Activated CD4-positive, alpha-beta memory T cell treated with anti-CD3 and anti-CD28 coated beads, Interleukin-2, amount 10 ng/mL, durations not matched to agents 7 days and 5 days (primary cell): ENCODE data around the gene B3GNT7. TPM values are rescaled to one million over a fixed set of nuclear protein-coding genes. Genes with fewer than 3 reads are reported as not detected.
"Not testable (repeated sequence)": the region's sequence is repeated elsewhere in the genome, so short reads cannot be mapped to it uniquely, and the experiment has no call there.

Experiments
- CTCF ChIA-PET: fragments of 350-600 bp; sonication (Branson Sonifier 250); formaldehyde crosslinking; loops from one replicate; lab custom pipeline; 2021; ENCODE audit warnings: antibody characterized with exemption, inconsistent platforms; lab: Charles Lee
- POLR2A ChIA-PET: fragments of 350-600 bp; sonication (Branson Sonifier 250); formaldehyde crosslinking; loops from one replicate; lab custom pipeline; 2021; ENCODE audit warnings: antibody characterized with exemption; lab: Charles Lee
- DNase-seq: peaks from one replicate; pipeline ENCODE4 v3.0.0-alpha.2; 2020
- H3K27ac Mint-ChIP-seq: one replicate; pipeline ENCODE4 v1.8.0; 2021; ENCODE audit warnings: mild to moderate bottlenecking, mixed read lengths
- H3K27me3 Mint-ChIP-seq: one replicate; pipeline ENCODE4 v1.8.0; 2021; ENCODE audit warnings: mixed read lengths
- H3K36me3 Mint-ChIP-seq: one replicate; pipeline ENCODE4 v1.8.0; 2021; ENCODE audit warnings: low read depth, mixed read lengths
- H3K4me1 Mint-ChIP-seq: one replicate; pipeline ENCODE4 v1.8.0; 2021; ENCODE audit warnings: mixed read lengths
- H3K4me3 Mint-ChIP-seq: one replicate; pipeline ENCODE4 v1.8.0; 2021; ENCODE audit warnings: mild to moderate bottlenecking, mixed read lengths
- H3K9me3 Mint-ChIP-seq: one replicate; pipeline ENCODE4 v1.8.0; 2021; ENCODE audit warnings: mixed read lengths
- total RNA-seq, 2 experiments: library from RNA; stranded (reverse); gene quantifications; one replicate each; pipeline ENCODE4 v1.2.3, GENCODE V29; 2021

Gene B3GNT7, protein sequence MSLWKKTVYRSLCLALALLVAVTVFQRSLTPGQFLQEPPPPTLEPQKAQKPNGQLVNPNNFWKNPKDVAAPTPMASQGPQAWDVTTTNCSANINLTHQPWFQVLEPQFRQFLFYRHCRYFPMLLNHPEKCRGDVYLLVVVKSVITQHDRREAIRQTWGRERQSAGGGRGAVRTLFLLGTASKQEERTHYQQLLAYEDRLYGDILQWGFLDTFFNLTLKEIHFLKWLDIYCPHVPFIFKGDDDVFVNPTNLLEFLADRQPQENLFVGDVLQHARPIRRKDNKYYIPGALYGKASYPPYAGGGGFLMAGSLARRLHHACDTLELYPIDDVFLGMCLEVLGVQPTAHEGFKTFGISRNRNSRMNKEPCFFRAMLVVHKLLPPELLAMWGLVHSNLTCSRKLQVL
- total RNA-seq = under 1 TPM in 1 of 2 experiments, not detected in 1; 0.15 TPM

DNA sequence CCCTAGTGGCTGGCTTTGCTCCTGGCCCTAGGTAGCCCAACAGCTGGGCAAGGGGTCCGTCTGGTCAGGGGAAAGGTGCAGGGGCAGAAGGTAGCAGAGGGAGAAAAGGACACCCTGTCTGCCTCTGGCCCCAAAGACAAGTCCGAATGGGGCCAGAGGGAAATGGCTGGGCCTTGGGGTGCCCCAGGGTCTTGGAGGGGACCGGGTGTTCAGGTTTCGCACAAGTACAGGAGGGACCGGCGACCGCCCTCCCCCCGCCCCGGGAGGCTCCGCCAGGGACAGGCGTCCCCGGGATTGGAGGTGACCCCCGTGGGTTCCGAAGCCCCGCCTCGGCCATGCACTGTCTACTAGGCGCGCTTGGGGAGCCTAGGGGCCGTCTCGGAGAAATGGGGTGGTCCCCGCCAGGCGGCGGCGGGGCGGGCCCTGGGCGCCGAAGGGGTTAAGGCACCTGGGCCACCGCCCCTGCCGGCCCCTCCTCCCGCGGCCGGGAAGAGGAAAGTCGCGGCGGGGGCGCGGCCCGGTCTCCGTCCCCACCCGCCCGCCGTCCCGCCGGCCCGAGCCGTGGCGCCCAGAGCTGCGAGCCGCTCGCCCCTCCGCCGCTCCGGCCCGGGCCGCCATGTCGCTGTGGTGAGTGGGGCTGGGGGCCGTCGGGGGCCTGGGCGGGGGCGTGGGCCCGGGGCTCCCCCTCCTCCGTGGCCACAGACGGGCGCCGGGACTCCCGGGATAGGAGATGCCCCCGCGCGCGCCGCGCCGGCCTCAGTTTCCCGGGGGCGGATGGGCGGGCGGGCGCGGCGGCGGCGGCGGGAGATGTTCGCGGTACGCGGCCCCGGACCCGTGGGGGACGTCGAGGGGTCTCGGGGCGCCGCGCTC, at the start of gene B3GNT7:
TSS of gene B3GNT7 (plus strand) at position 523 of the 870 bp plus-strand sequence. CDS start at position 617, 94 bp downstream.
- H3K27me3 Mint-ChIP-seq = peaks cover 31% of the 10 kb centered on the region
- H3K4me3 Mint-ChIP-seq = no peak within 1 kb of the TSS
- no peaks in the 10 kb centered on the region for H3K36me3 Mint-ChIP-seq
- no peak within 1 kb of the TSS for H3K27ac Mint-ChIP-seq
- no peak for DNase-seq
- ChIA-PET CTCF (no interaction called here), POLR2A (no interaction called here)
- peaks cover 29% of the 10 kb centered on the region for H3K4me1 Mint-ChIP-seq
- no peaks in the 10 kb centered on the region for H3K9me3 Mint-ChIP-seq

DNA sequence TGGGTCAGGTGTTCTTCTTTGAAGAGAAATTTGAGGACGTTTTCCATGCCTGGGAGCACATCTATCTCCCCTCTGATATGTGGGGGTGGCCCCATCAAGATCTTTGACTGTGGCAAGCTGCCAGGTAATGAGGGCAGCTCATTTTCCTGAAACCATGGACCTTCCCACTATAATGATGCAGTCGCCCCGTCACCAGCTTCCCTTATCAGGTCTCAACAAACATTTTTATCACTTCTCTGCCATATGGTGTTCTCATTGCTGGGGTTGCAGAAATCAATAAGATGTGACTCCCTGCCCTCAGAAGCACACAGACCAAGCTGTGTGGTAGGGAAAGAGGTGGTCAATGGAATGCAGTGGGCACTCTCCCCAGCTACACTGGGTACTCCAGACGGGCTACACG, 48.4 kb upstream of the B3GNT7 start:
- no peaks in the 10 kb centered on the region for H3K4me1 Mint-ChIP-seq
- no peak overlapping the region for H3K27ac Mint-ChIP-seq
- H3K9me3 Mint-ChIP-seq = no peaks in the 10 kb centered on the region
- DNase-seq = no peak
- CTCF ChIA-PET = interaction anchor here (0.7 kb wide), 1 partner anchor 48 kb away, joined by 3 read pairs; no protein-coding TSS in a partner anchor
- H3K4me3 Mint-ChIP-seq = no peak overlapping the region
- H3K27me3 Mint-ChIP-seq = peaks cover 43% of the 10 kb centered on the region
- POLR2A ChIA-PET = no interaction called here
- H3K36me3 Mint-ChIP-seq = no peaks in the 10 kb centered on the region

DNA sequence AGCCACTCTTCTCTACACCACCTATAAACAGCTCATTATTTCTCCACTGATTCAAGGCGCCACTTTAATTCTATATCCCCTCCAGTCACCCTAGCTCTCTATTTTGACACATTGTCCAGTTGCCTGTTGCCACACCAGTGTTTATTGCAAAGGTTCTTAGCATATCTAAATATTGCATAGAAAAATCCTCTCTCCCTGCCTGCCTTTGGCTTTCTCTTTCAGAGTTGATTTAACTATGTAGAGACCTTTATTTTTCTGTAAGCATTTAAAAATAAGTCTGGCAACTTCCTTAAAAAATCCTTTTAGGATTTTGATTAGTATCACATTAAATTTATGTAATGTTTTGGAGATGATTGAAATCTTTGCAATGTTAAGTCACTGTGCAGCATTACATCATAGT, 47.9 kb upstream of the B3GNT7 start:
- peaks cover 39% of the 10 kb centered on the region for H3K27me3 Mint-ChIP-seq

DNA sequence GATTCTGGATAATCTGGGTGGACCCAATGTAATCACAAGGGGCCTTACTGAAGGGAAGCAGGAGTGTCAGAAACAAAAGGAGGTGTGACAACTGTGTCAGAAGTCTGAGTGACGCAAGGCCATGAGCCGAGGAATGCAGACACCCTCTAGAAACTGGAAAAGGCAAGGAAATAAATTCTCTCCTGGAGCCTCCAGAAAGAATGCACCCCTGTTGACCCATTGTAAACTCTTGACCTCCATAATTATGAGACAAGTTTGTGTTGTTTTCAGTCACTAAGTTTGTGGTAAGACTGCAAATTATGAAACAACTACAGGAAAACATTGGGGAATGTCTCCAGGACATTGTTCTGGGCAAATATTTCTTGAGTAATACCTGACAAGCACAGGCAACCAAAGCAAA, 47.3 kb upstream of the B3GNT7 start:
- no peaks in the 10 kb centered on the region for H3K9me3 Mint-ChIP-seq
- H3K27ac Mint-ChIP-seq = no peak overlapping the region
- H3K4me3 Mint-ChIP-seq = no peak overlapping the region
- DNase-seq = no peak
- no peaks in the 10 kb centered on the region for H3K4me1 Mint-ChIP-seq
- ChIA-PET POLR2A (no interaction called here), CTCF (no interaction called here)
- no peaks in the 10 kb centered on the region for H3K36me3 Mint-ChIP-seq
- peaks cover 39% of the 10 kb centered on the region for H3K27me3 Mint-ChIP-seq

More for the DNA sequence above, 47.9 kb upstream of the B3GNT7 start:
- H3K9me3 Mint-ChIP-seq = no peaks in the 10 kb centered on the region
- no peaks in the 10 kb centered on the region for H3K36me3 Mint-ChIP-seq
- no peak overlapping the region for H3K27ac Mint-ChIP-seq
- no peaks in the 10 kb centered on the region for H3K4me1 Mint-ChIP-seq
- CTCF ChIA-PET = interaction anchor here (0.7 kb wide), 1 partner anchor 49 kb away, joined by 3 read pairs; no protein-coding TSS in a partner anchor
- no peak overlapping the region for H3K4me3 Mint-ChIP-seq
- no peak for DNase-seq
- POLR2A ChIA-PET = no interaction called here

DNA sequence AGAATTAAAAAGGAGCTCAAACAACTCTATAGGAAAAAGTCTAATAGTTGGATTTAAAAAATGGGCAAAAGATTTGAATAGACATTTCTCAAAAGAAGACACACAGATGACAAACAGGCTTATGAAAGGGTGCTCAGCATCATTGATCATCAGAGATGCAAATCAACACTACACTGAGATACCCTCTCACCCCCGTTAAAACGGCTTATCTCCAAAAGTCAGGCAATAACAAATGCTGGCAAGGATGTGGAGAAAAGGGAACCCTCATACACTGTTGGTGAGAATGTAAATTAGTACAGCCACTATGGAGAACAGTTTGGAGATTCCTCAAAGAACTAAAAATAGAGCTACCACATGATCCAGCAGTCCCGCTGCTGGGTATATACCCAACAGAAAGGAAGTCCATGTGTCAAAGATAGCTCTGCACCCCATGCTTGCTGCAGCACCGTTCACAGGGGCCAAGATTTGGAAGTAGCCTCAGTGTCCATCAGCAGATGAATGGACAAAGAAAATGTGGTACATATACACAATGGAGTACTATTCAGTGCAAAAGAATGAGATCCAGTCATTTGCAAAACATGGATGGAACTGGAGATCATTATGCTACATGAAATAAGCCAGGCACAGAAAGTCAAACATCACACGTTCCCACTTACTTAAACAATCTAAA, 46.7 kb upstream of the B3GNT7 start:
- Mint-ChIP-seq H3K4me1 (no peaks in the 10 kb centered on the region), H3K4me3 (no peak overlapping the region), H3K27me3 (peaks cover 39% of the 10 kb centered on the region), H3K27ac (no peak overlapping the region), H3K36me3 (no peaks in the 10 kb centered on the region), H3K9me3 (no peaks in the 10 kb centered on the region)
- ChIA-PET POLR2A (no interaction called here), CTCF (no interaction called here)
- no peak for DNase-seq

DNA sequence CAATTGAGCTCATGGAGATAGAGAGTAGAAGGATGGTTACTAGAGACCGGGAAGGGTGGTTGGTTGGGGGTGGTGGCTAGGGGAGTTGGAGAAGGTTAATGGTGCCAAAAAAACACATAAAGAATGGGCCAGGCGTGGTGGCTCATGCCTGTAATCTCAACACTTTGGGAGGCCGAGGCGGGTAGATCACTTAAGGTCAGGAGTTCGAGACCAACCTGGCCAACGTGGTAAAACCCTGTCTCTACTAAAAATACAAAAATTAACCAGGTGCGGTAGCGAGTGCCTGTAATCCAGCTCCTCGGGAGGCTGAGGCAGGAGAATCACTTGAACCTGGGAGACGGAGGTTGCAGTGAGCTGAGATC, 46.2 kb upstream of the B3GNT7 start:
- H3K36me3 Mint-ChIP-seq = not testable (repeated sequence)

DNA sequence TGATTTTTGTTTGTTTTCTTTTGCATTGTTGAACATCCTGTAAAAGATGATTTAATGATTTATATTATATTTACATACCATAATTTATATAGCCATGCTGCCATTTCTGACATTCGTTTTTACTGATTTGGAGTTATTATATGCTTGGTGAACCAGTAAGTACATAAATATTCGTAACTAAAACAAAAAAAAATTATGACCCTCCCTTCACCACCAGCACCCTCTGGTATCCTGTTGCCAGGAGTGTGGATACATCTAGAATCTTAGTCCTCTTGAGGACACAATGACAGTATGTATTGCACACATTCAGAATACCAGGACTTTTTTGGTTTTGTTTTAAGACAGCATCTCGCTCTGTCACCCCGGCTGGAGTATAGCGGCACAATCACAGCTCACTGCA, 43.9 kb upstream of the B3GNT7 start:
- ChIA-PET CTCF (no interaction called here), POLR2A (no interaction called here)
- Mint-ChIP-seq H3K4me3 (no peak overlapping the region), H3K27ac (no peak overlapping the region), H3K36me3 (no peaks in the 10 kb centered on the region), H3K27me3 (peaks cover 23% of the 10 kb centered on the region), H3K9me3 (no peaks in the 10 kb centered on the region), H3K4me1 (no peaks in the 10 kb centered on the region)
- DNase-seq = no peak

More for the DNA sequence above, 46.2 kb upstream of the B3GNT7 start:
- H3K4me1 Mint-ChIP-seq, POLR2A ChIA-PET, DNase-seq, H3K9me3 Mint-ChIP-seq, CTCF ChIA-PET, H3K4me3 Mint-ChIP-seq, H3K27ac Mint-ChIP-seq: not testable (repeated sequence)
- H3K27me3 Mint-ChIP-seq = peaks cover 36% of the 10 kb centered on the region

DNA sequence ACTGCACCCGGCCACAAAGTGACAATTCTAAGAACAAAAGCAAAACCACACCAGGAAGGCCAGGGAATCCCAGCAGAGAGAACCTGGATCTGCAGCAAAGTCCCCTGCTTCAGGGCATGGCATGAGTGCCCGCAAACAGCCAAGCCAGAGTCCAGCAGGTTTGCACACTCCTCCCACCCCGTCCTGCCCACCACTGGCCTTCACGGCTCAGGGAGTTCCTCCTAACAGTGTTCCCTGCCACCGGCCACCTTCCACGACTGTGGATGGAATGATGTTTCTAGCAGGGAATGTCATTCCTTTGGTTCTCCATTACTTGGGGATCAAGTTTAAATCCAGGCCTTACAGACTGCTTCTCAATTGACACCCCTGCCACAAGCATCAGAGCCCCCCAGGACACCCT, 42.0 kb upstream of the B3GNT7 start:
- POLR2A ChIA-PET = no interaction called here
- no peaks in the 10 kb centered on the region for H3K36me3 Mint-ChIP-seq
- no peak overlapping the region for H3K4me3 Mint-ChIP-seq
- H3K27me3 Mint-ChIP-seq = peaks cover 8% of the 10 kb centered on the region
- no peaks in the 10 kb centered on the region for H3K4me1 Mint-ChIP-seq
- CTCF ChIA-PET = no interaction called here
- no peak for DNase-seq
- H3K27ac Mint-ChIP-seq = no peak overlapping the region
- H3K9me3 Mint-ChIP-seq = no peaks in the 10 kb centered on the region

DNA sequence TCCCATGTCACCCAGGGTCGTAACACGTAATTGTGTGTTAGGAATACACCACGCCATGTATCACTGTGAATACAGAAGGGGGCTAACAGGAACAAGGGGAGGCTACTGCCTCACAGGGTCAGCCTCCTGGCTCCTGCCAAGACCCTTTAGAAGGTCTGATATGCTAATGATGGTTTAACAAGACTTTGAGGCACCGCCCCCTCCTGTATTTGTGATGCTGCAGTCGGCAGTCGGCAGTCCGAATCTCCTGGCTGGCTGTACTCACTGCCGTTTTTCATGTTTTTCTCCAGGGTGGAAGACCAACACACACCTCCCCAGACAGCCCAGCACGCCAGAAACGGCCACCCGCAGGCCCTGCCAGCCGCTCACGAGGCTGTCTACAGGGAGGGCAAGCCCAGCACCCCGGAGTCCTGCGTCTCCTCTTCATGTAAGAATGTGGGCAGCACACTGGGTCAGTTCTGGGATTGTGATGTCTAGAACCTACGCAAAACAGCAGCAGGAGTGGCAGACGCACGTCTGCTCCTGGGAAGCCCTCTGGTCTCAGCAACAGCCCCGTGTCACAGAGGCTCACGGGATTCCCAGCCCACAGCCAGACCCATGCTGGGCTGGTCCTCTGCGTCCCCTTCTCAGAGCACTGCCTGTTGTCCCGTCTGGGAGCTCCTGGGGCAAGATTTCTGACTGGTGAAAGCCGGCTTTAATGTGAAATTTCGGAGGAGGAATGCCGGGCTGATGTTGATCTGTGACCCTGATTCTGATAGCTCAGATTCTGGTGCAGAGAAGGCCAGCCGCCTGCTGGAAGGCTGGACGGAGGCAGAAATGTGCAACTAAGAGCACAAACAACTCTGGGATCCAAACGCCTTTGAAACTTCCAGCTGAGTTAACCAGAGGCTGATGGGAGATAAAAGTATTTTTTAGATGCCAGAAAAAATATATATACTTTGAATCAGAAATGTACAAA, 39.7 kb upstream of the B3GNT7 start:
- no peak for DNase-seq
- CTCF ChIA-PET = no interaction called here
- Mint-ChIP-seq H3K4me1 (no peaks in the 10 kb centered on the region), H3K27me3 (peaks cover 2% of the 10 kb centered on the region), H3K4me3 (no peak overlapping the region), H3K27ac (no peak overlapping the region), H3K36me3 (no peaks in the 10 kb centered on the region), H3K9me3 (no peaks in the 10 kb centered on the region)
- POLR2A ChIA-PET = no interaction called here

DNA sequence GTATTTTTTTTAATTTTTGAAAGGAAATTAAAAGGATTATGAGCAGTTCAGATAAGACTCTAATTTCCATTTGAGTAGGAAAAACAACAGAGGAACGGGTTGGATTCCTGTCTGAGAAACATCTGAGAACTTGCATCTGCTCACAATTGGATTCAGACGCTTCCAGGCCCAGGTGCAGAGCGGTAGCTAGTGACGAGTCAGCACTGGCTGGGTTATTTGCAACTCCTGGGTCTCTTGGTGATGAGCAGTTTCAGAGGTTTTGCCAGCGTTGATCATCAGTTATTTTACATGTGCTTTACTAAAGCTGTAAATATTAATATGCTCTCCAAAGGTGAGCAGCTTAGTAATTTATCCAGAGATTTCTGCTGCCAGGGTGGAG, 39.1 kb upstream of the B3GNT7 start:
- ChIA-PET CTCF (no interaction called here), POLR2A (interaction anchor here (0.8 kb wide), 1 partner anchor 27 kb away, joined by 3 read pairs; no protein-coding TSS in a partner anchor)
- DNase-seq = no peak
- no peaks in the 10 kb centered on the region for H3K36me3 Mint-ChIP-seq
- no peak overlapping the region for H3K27ac Mint-ChIP-seq
- H3K4me1 Mint-ChIP-seq = peaks cover 2% of the 10 kb centered on the region
- peaks cover 2% of the 10 kb centered on the region for H3K27me3 Mint-ChIP-seq
- no peak overlapping the region for H3K4me3 Mint-ChIP-seq
- no peaks in the 10 kb centered on the region for H3K9me3 Mint-ChIP-seq

DNA sequence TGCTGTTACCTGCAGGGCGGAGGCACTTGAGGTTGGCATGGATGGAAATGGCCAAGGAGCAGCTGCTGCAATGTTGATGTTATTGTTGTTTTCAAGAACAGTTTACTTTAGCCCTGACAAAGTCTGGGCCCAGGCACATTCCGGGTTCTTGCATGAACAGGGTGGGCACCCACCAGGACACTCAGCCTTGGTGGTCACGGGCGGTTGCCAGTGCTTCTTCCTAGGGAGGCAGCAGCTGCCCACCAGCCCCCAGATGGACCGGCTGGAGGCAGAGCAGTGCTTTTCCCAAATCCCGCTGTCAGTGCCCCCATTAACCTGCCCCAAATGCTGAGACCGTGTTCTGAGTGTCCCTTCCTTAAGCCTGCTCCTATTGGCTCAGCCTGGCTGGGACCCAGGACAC, 38.5 kb upstream of the B3GNT7 start:
- no peaks in the 10 kb centered on the region for H3K9me3 Mint-ChIP-seq
- H3K4me3 Mint-ChIP-seq = no peak overlapping the region
- ChIA-PET POLR2A (interaction anchor here (0.8 kb wide), 1 partner anchor 26 kb away, joined by 3 read pairs; no protein-coding TSS in a partner anchor), CTCF (no interaction called here)
- H3K27me3 Mint-ChIP-seq = peaks cover 2% of the 10 kb centered on the region
- no peaks in the 10 kb centered on the region for H3K36me3 Mint-ChIP-seq
- H3K27ac Mint-ChIP-seq = no peak overlapping the region
- peaks cover 7% of the 10 kb centered on the region for H3K4me1 Mint-ChIP-seq
- DNase-seq = no peak

DNA sequence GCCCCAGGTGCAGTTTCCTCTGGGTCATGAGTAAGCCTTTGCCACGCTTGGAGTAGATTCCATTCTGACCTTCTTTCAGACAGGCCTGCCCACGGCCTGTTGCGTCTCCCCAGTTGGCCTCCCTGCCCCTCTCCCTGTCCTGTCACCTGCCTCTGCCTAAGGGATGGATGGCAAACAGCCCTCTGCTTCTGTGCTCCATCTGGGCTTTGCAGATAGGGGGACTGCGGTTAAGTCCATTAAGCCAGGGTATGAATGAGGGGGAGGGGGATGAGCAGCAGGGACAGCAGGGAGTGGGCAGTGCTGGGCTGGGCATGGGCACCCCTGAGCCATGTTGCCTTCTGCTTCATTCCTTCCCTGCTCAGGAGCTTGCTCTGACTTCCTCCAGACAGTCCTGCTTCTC, 37.6 kb upstream of the B3GNT7 start:
- ChIA-PET CTCF (interaction anchor here (0.5 kb wide), 1 partner anchor 94 kb away, joined by 3 read pairs; no protein-coding TSS in a partner anchor), POLR2A (no interaction called here)
- Mint-ChIP-seq H3K9me3 (no peaks in the 10 kb centered on the region), H3K4me1 (peaks cover 15% of the 10 kb centered on the region), H3K36me3 (no peaks in the 10 kb centered on the region), H3K4me3 (no peak overlapping the region), H3K27ac (no peak overlapping the region), H3K27me3 (peaks cover 3% of the 10 kb centered on the region)
- DNase-seq = no peak
